KOPT-K1 (cell line): Measurements from ENCODE around the gene MOGAT2.
"Not testable (repeated sequence)": the region's sequence is repeated elsewhere in the genome, so short reads cannot be mapped to it uniquely, and the experiment has no call there.

Experiments used
- H3K27ac ChIP-seq: fragments of 200-600 bp; sonication (generic); 2 replicates; pipeline ENCODE4 v1.5.1; 2016; ENCODE audit warnings: antibody characterized with exemption, mild to moderate bottlenecking, low read depth, low read length; ENCODE audit not compliant: poor library complexity, severe bottlenecking
- H3K36me3 ChIP-seq: fragments of 200-600 bp; sonication (generic); 2 replicates; pipeline ENCODE4 v1.5.1; 2017; ENCODE audit warnings: antibody characterized with exemption, mild to moderate bottlenecking, low read length, moderate library complexity; ENCODE audit not compliant: insufficient read depth
- H3K9me3 ChIP-seq: fragments of 200-600 bp; sonication (generic); 2 replicates; pipeline ENCODE4 v1.5.1; 2017; ENCODE audit warnings: antibody characterized with exemption, low read length, mild to moderate bottlenecking; ENCODE audit not compliant: insufficient read depth, poor library complexity, severe bottlenecking

Gene MOGAT2

DNA sequence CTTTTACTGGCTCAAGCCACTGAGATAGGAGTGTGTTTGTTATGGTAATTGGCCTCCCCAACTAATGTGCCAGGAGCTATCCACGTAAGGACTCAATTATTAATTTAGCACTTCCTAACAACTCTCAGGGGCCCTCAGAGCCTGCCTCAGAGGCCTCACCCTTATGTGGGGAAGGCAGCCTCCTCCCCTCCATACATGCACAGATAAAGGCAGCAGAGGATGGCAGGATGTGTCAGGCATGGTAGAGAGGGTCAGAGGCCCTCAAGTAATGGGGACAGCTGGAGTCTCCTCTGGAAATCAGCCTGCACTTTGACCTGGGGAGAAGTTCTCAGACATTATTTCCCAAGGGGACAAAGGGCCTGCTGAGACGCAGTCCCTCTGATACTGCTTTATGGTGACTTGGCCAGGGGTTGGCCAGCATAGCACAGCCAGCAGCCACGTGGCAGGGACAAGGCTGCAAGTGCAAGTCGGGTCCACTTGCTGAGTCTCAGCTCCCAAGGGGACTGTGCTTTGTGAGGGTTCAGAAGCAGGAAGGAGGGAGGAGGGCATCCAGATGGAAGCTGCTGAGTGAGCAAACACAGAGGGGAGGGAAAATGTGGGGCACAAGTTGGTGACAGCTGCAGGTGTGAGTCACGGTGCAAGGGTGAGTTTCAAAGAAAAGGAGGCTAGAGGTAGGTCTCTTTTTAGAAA, 17.0 kb downstream of the MOGAT2 start:
- no peak overlapping the region for H3K27ac ChIP-seq
- no peaks in the 10 kb centered on the region for H3K9me3 ChIP-seq
- no peaks in the 10 kb centered on the region for H3K36me3 ChIP-seq

DNA sequence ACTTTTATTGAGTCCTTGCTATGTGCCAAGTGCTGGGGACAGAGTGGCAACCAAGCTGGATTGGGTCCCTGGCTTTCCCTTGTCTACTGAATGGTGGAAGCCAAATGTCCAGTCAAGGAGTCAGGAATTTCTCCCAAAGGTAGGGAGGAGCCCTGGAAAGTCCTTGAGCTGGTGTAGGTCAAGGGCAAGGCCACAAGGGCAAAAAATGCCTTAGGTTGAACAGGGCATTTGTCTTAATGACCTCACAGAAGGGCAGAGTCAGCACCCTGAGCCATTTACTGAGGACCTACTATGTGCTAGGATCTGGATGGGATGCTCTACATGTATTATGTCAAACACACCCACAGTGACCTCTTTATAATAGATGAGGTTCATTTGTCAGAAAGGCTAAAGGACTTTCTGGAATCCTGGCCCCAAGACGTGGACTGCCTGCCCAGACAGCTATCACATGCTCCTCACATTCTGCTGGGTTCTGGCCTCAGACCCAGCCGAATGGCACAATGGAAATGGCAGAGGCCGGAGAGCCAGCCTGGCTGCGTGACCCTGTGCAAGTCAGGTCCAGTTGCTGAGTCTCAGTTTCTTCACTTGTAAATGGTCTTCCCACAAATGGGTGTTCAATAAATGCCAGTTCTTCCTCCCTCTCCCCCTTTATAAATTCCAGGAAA, 17.7 kb downstream of the MOGAT2 start:
- Histone ChIP-seq H3K27ac (no peak overlapping the region), H3K36me3 (no peaks in the 10 kb centered on the region), H3K9me3 (no peaks in the 10 kb centered on the region)

DNA sequence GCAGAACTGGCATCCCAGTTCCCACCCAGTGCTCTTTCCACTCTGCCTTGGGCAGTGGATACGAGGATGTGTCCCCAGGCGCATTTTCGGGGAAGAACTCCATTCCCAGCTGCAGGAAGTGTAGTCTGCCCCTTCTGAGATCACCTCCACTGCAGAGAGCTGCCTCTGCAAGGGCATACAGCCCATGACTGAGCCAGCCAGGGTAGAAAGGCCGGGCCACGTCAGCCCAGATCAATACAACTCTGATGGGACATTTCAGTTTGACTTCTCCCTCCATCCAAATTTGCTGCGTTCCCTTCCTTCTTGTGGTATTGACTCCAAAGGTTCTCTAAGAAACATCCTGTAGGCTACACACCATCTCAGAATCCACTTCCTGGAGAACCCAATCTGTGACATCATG, 19.7 kb downstream of the MOGAT2 start:
- no peaks in the 10 kb centered on the region for H3K9me3 ChIP-seq
- H3K27ac ChIP-seq: no peak overlapping the region
- H3K36me3 ChIP-seq: no peaks in the 10 kb centered on the region

DNA sequence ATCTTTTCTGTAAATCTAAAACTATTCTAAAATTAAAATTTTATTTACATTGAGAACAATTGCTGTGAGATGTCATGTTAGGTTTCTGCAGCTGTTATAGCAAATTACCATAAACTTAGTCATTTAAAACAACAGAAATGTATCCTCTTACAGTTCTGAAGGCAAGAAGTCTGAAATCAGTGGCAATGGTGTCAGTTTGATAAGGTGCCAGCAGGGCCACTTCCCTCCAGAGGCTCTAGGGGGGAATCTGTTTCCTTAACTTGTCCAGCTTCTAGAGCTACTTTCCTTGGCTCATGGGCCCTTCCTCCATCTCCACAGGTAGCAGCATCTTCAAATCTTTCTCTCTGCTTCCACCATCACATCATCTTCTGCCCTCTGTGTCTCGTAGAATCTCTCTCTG, 23.0 kb downstream of the MOGAT2 start:
- no peaks in the 10 kb centered on the region for H3K9me3 ChIP-seq
- no peak overlapping the region for H3K27ac ChIP-seq
- H3K36me3 ChIP-seq: no peaks in the 10 kb centered on the region

DNA sequence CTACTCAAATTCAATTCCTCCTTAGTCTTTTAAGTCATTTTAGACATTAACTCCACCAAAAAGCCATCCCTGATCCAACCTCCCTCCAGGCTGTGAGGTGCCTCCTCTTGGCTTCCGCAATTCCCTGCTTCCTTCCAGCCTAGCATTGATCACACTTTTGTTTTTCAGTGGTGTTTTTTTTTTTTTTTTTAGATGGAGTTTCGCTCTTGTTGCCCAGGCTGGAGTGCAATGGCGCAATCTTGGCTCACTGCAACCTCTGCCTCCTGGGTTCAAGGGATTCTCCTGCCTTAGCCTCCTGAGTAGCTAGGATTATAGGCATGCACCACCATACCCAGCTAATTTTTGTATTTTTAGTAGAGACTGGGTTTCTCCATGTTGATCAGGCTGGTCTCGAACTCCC, 25.5 kb downstream of the MOGAT2 start:
- H3K36me3 ChIP-seq, H3K27ac ChIP-seq, H3K9me3 ChIP-seq: not testable (repeated sequence)

DNA sequence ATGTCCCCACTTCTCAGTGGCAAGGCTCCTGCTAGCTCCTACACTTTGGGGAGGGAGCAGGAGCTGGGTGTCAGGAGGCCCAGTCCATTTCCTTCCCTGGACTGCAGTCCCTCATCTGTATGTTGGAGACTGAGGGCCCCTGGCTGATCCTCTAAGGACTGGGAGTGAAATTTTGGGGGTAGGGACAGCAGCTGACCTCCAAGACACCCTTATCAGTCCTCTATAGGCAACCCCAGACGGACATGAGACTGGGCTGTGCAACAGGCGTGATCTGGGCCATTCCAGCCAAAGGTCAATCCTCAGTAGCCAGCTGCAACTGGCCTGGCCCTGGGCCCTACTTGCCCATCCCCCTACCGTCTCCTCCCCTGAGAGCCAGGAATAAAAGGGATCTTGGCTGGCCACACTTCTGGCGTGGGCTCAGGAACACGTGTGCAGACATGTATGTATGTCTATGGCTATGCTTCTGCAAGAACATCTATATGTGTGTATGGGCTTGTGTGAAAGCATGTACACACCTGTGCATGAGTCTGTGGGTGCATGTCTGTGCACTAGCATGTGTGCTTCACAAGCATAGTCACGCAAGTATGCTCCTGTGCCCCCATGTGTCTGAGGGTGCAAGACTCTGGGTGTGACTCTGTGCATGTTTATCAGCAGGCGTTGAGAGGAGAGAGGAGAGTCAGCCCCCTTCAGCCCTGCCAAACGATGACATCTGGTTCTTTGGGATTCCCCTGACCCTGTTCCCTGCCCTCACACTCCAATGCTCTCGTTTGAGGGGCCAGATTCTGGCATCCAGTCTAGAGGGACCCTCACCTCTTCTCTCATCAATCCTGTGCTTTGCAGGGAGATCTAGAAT, 26.3 kb downstream of the MOGAT2 start:
- H3K9me3 ChIP-seq: peaks cover 8% of the 10 kb centered on the region
- no peak overlapping the region for H3K27ac ChIP-seq
- H3K36me3 ChIP-seq: no peaks in the 10 kb centered on the region

DNA sequence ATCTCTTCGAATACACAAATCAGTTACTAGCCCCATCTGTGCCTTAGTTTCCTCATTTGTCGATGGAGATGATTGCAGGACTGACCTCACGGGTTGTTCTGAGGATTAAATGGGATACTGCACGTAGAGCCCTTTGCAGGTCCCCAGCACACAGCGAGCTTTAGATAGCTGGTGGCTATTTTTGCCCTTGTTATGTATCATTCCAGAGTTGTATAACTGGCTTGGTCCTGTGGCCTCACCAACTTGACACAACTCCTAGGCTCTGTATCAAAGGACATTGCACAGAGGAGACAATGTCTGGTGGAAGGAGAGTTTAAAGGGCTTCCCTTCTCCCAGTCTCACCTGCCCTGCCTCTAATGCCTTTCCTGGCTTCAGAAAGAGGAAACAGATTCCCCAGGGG, 28.2 kb downstream of the MOGAT2 start:
- no peaks in the 10 kb centered on the region for H3K36me3 ChIP-seq
- H3K27ac ChIP-seq: no peak overlapping the region
- peaks cover 8% of the 10 kb centered on the region for H3K9me3 ChIP-seq

DNA sequence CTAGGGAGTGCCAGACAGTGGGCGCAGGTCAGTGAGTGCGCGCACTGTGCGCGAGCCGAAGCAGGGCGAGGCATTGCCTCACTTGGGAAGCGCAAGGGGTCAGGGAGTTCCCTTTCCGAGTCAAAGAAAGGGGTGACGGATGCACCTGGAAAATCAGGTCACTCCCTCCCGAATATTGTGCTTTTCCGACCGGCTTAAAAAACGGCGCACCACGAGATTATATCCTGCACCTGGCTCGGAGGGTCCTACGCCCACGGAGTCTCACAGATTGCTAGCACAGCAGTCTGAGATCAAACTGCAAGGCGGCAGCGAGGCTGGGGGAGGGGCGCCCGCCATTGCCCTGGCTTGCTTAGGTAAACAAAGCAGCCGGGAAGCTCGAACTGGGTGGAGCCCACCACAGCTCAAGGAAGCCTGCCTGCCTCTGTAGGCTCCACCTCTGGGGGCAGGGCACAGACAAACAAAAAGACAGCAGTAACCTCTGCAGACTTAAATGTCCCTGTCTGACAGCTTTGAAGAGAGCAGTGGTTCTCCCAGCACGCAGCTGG, 31.2 kb downstream of the MOGAT2 start:
- not testable (repeated sequence) for H3K9me3 ChIP-seq, H3K36me3 ChIP-seq

DNA sequence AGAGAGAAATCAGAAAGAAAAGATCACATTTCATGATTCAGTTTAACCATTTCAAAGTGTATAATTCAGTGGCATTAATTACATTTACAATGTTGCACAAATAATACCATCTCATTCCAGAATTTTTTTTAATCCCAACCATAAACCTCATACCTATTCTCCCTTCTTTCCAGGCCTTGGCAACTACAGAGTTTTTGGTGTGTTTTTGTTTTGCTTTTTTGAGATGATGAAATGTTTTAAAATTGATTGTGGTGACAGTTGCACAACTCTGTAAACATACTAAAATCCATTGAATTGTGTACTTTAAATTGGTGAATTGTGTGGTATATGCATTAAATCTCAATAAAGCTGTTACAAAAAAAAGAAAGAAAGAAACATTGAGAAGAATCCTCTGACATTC, 37.3 kb downstream of the MOGAT2 start:
- not testable (repeated sequence) for H3K27ac ChIP-seq, H3K36me3 ChIP-seq, H3K9me3 ChIP-seq

More for the DNA sequence above, 31.2 kb downstream of the MOGAT2 start:
- not testable (repeated sequence) for H3K27ac ChIP-seq

DNA sequence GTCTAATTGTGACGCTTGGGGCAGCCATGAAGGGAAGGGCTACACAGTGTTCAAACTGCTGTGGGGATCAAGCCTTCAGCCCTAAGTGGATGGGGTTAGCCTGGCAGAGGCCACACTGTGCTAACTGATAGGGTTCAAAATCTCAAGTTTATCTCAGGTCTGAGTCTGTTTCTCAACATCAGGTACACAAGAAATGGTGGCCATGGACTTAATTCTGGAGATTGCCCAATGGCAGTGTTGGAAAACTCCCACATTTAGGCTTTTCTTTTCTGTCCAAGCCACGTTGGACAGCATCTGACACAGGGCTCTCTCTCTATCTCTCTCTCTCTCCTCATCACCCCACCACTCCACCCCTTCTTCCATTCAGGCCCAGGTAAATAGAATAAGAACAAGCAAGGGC, 40.0 kb downstream of the MOGAT2 start:
- H3K27ac ChIP-seq: no peak overlapping the region
- H3K36me3 ChIP-seq: no peaks in the 10 kb centered on the region
- no peaks in the 10 kb centered on the region for H3K9me3 ChIP-seq

DNA sequence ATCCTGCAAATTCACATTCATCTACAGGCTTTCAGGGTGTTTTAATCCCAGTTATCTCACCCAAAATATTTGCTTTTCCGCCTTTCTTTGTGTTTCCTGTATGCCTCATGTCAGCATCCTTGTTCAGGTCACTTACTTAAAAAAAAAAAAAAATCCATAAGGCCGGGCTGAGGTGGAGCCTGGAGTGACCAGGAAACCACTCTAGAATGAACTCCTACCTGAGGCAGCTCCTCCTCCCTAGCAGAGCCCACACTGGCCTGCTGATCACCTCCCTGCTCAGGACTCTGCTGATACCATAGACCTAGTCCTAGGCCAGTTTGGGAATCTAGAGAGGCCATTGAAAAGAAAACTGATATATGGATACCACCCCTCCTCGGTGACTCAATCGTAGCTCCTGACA, 42.2 kb downstream of the MOGAT2 start:
- Histone ChIP-seq H3K36me3 (no peaks in the 10 kb centered on the region), H3K9me3 (no peaks in the 10 kb centered on the region), H3K27ac (no peak overlapping the region)

DNA sequence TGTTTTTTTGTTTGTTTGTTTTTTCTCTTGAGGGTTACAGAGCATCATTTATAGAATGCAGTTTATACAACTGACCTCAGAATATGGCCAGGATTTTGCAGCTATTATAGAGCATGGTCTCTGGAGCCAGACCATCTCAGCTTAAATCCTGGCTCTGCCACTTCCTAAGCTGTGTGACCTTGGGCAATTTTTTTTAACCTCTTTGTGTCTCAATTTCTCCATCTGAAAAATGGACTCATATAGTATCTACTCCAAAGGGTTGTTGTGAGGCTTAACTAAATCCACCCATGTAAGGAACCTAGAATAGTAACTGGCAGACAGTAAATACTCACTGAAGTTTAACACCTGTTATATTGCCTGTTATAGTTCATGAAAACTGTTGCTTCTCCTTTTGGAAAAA, 42.6 kb downstream of the MOGAT2 start:
- no peaks in the 10 kb centered on the region for H3K9me3 ChIP-seq
- no peaks in the 10 kb centered on the region for H3K36me3 ChIP-seq
- H3K27ac ChIP-seq: no peak overlapping the region

DNA sequence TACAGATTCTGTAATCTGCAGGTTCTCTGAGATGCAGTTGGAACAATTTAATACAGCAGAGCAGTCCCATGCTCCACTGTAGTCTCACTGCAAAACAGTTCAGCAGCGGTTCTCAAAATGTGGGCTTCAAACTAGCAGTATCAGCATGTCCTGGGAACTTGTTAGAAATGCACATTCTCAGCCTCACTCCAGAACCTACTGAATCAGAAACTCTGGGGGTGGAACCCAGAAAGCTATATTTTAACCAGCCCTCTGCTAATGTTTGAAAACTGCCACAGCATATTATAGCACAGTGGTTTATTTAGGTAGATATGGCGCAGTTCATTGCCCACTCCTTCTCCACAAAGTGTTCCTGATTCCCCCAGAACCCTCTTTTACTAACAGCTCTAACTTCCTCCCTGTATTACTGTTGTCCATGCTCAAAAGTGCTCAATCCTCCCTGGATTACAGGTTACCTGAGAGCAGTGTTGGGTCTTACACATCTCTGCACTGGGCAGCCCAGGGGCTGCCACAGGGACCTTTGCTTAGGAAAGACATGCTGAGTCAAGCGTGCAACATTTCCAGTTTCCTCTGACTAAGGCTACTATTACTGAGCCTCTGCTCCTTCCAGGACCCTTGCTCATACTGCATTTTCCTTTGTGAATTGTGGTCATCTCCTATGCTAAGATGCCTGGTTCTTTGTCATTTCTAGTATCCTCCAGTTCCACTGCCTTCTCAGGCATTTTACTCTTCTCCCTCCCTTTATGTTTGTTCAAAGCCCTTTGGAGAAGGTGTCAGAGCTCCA, 43.3 kb downstream of the MOGAT2 start:
- no peak overlapping the region for H3K27ac ChIP-seq
- H3K36me3 ChIP-seq: no peaks in the 10 kb centered on the region
- no peaks in the 10 kb centered on the region for H3K9me3 ChIP-seq

DNA sequence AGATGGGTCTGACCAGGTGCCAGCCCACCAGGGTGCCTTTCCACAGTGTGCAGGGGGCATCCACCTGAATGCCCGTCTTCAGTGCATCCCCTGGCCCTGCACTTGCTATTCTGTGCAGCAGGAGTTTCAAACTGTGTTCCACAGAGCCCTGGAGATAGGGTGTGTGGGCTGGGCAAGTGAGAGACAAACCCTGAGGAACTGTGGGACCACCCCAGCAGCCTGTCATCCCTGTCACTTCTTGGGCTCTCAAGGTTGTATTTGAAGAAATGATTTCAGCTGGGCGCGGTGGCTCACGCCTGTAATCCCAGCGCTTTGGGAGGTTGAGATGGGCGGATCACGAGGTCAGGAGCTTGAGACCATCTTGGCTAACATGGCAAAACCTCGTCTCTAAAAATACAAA, 44.5 kb downstream of the MOGAT2 start:
- Histone ChIP-seq H3K27ac (no peak overlapping the region), H3K36me3 (no peaks in the 10 kb centered on the region), H3K9me3 (no peaks in the 10 kb centered on the region)

DNA sequence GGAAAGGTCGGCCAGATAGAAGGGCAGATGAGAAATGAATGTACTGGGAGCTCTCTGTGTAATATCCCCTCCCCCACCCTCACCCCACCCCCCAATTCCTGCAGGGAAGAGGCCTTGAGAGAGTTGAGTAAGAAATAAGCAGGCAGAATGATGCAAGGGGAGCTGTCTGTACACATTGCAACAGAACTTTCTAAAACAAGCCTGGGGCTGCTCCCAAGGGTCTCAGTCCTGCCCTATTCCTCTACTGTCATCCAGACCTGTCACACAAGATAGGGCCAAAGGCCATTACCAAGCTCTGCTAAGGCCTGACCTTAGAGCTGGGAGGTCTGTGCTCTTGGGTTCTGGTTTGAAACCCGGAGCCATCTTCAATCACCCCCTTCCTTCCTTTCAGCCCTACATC, 45.2 kb downstream of the MOGAT2 start:
- Histone ChIP-seq H3K9me3 (no peaks in the 10 kb centered on the region), H3K36me3 (no peaks in the 10 kb centered on the region), H3K27ac (no peak overlapping the region)
